Measurements from ENCODE around the gene AKR7A2. TPM values are rescaled to one million over a fixed set of nuclear protein-coding genes. Genes with fewer than 3 reads are reported as not detected.

Gene AKR7A2
- total and polyA plus RNA-seq, 9 of the 15 experiments (the other 6 are each of a cell fraction or from before 2014, with no cell fraction given) = 2.0 to 78.4 (median 49.4) TPM

- TF ChIP-seq, protein P1, sequence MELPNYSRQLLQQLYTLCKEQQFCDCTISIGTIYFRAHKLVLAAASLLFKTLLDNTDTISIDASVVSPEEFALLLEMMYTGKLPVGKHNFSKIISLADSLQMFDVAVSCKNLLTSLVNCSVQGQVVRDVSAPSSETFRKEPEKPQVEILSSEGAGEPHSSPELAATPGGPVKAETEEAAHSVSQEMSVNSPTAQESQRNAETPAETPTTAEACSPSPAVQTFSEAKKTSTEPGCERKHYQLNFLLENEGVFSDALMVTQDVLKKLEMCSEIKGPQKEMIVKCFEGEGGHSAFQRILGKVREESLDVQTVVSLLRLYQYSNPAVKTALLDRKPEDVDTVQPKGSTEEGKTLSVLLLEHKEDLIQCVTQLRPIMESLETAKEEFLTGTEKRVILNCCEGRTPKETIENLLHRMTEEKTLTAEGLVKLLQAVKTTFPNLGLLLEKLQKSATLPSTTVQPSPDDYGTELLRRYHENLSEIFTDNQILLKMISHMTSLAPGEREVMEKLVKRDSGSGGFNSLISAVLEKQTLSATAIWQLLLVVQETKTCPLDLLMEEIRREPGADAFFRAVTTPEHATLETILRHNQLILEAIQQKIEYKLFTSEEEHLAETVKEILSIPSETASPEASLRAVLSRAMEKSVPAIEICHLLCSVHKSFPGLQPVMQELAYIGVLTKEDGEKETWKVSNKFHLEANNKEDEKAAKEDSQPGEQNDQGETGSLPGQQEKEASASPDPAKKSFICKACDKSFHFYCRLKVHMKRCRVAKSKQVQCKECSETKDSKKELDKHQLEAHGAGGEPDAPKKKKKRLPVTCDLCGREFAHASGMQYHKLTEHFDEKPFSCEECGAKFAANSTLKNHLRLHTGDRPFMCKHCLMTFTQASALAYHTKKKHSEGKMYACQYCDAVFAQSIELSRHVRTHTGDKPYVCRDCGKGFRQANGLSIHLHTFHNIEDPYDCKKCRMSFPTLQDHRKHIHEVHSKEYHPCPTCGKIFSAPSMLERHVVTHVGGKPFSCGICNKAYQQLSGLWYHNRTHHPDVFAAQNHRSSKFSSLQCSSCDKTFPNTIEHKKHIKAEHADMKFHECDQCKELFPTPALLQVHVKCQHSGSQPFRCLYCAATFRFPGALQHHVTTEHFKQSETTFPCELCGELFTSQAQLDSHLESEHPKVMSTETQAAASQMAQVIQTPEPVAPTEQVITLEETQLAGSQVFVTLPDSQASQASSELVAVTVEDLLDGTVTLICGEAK (IDR thresholded peaks at IDR 0.05) = peak; percentile 85
- TF ChIP-seq, protein P1 (CRISPR knock-in tag; IDR thresholded peaks at IDR 0.05) = no peak
- TF ChIP-seq, protein P2, sequence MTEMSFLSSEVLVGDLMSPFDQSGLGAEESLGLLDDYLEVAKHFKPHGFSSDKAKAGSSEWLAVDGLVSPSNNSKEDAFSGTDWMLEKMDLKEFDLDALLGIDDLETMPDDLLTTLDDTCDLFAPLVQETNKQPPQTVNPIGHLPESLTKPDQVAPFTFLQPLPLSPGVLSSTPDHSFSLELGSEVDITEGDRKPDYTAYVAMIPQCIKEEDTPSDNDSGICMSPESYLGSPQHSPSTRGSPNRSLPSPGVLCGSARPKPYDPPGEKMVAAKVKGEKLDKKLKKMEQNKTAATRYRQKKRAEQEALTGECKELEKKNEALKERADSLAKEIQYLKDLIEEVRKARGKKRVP (CRISPR knock-in tag; IDR thresholded peaks at IDR 0.05) = no peak
- no peak for TF ChIP-seq ZNF668 (CRISPR knock-in tag; IDR thresholded peaks at IDR 0.05)
- peak; percentile 76 for TF ChIP-seq ZNF316 (IDR thresholded peaks at IDR 0.05)
- TF ChIP-seq ATF3 (IDR thresholded peaks at IDR 0.05) = peak; percentile 62
- no peak for TF ChIP-seq ATF3 (CRISPR knock-in tag; conservative IDR thresholded peaks at IDR 0.05)
- TF ChIP-seq NFE2L1 (tag; IDR thresholded peaks at IDR 0.05; ENCODE audit: borderline replicate concordance, low read depth) = no peak
- TF ChIP-seq KDM5B (IDR thresholded peaks at IDR 0.05; ENCODE audit: insufficient replicate concordance, low read depth, low read length) = no peak
- no peak for TF ChIP-seq NR2F6 (CRISPR knock-in tag; IDR thresholded peaks at IDR 0.05)
- TF ChIP-seq ZNF518B (CRISPR knock-in tag; IDR thresholded peaks at IDR 0.05) = no peak
Measured at GRCh38 chr1:19315378-19316198, 3.6 kb upstream of the AKR7A2 start (continued).

Data from K562 (cell line).